Bronchus fibroblast of lung (primary cell): ENCODE results near the gene NDUFAF7. TPM values are rescaled to one million over a fixed set of nuclear protein-coding genes. Genes with fewer than 3 reads are reported as not detected.

ENCODE experiments used
- total RNA-seq: library from RNA; depleted of rRNA; stranded (reverse); fragments of >200 nt; gene quantifications from 2 replicates; pipeline ENCODE4 v1.2.3, GENCODE V29; 2015

NDUFAF7 gene
- total RNA-seq: 10.6 and 12.3 TPM in 2 replicates

DNA sequence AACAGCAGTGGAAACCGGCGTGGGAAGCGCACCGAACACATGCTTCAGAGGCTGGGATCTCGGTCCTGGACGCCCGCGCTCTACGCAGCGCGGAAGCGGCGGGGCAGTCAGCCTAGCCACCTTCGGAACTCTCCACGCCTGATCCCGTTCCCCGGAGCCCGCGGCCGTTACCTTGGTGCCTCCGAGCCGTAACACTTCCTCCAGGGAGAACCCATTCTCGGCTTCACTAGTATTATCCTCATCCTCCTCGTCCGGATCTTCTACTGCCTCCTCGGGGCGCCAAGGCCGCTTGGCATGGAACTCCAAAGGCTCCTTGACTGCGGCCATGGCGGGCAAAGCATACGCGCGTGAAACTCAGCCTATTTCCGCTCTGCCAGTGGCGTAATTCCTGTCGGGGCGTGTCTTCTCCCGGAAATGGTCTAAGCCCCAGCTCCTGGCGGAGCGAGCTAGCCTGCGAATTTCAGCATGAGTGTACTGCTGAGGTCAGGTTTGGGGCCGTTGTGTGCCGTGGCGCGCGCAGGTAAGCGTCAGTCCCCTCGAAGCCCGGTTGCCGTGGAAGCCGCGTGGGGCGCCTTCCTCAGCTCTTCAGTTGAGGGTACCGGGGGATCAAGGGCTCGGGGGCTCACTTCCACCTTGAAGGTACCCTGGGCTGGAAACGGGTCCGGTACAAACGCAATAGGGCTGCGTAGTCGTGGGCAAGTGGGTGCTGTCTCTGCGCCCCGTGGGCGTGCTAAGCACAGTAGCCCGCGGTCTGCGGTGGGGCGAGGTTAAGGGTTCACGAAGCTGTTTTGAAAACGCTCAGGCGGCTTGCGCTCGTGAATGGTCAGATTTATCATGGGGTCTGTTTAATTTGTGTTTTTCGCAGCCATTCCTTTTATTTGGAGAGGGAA lies at the start of gene NDUFAF7, which contains the start of gene CEBPZ:
TSS of gene NDUFAF7 (plus strand) at position 418 of the 890 bp plus-strand sequence. CDS start at position 466, 48 bp downstream.
TSS of gene CEBPZ (minus strand) at position 356 of the 890 bp plus-strand sequence. CDS start at position 327, 29 bp downstream.

DNA sequence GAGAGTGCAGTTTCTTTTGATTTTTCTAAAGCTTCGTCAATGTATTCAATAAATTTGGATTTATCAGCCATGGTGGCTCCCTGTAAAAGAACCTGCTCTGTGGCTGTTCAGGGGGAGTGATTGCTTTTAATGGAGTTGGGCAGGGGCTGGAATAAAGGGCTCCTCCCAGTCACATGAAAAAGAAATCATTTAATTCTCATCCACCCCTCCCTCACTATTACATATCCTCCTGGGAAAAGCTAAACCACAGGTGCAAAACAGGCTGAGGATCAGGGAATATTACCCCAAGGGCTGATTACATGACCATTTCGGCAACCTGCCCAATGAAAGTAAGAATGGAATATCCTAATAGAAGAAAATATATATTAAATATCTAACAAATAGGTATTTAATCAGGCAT lies 42.9 kb upstream of the NDUFAF7 start, which contains the start of gene SULT6B1:
TSS of gene SULT6B1 (minus strand) at position 101 of the 400 bp plus-strand sequence. CDS start at position 71, 30 bp downstream.

DNA sequence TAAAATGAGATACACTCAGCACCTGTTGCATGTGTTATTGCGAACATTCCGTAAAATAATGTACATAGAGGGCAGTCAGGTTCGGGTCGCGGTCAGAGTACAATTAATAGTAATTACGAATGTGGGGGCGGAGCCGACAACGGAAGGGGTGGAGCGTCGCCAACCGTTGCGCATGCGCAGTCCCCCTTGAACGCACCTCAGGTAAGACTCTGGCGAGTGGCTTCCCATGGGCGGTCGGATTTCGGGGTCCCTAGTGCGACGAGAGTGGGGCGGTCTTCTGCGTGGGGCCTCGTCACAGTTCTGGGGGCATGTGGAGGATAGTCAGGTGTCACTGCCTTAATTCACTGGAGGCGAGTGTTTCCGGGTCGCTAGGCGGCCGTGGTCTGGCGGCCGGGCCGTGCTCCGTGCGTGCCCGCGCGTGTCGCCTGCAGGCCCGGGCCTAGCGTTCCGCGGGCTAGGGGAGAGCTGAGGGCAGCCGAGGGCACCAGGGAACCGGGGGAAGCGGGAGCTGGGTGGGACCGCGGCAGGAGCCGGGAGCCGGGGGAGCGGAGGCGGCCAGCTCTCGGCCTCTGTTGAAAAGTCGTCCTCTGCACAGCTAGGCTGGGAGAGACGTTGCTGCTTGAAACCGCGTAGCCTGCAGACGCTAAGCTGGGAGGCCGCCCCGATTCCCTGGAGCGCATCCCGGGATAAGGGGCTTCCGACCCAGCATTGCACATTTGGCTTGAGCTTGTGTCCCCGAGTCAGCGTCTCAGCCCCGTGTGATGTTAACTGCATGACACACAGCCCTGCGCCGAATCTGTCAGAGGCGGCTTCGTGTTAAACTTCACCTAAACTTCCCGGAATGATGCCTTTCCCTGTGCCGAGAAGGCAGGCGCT lies 34.9 kb upstream of the NDUFAF7 start, which contains the start of gene CEBPZOS:
TSS of gene CEBPZOS (plus strand) at position 177 of the 876 bp plus-strand sequence. CDS start 3,209 bp downstream, outside the sequence.

Other genes with a start within 250 kb of the NDUFAF7 start
- gene HEATR5B, start 147.3 kb upstream of the NDUFAF7 start, total RNA-seq: 10.0 and 10.6 TPM in 2 replicates
- 4.8 and 6.7 TPM in 2 replicates for gene GPATCH11, start 147.1 kb upstream of the NDUFAF7 start, total RNA-seq
- 15.1 and 16.6 TPM in 2 replicates for gene EIF2AK2, start 74.7 kb upstream of the NDUFAF7 start, total RNA-seq
- not detected in 2 replicates for gene SULT6B1, start 43.0 kb upstream of the NDUFAF7 start, total RNA-seq
- gene CEBPZOS, start 35.2 kb upstream of the NDUFAF7 start, total RNA-seq: 16.5 TPM in 2 replicates
- gene CEBPZ, start 62 bp upstream of the NDUFAF7 start, total RNA-seq: 19.3 and 24.9 TPM in 2 replicates
- 22.6 and 31.1 TPM in 2 replicates for gene PRKD3, start 93.2 kb downstream of the NDUFAF7 start, total RNA-seq
- 1.0 and 1.5 TPM in 2 replicates for gene QPCT, start 113.0 kb downstream of the NDUFAF7 start, total RNA-seq